HCT116 (cell line): Measurements from ENCODE around the gene B3GNT5. TPM values are rescaled to one million over a fixed set of nuclear protein-coding genes. Genes with fewer than 3 reads are reported as not detected.

ENCODE experiments used
- ATAC-seq: fragments of 200-7000 bp; cut with Tn5 transposase; 2 replicates; pipeline ENCODE4 v1.9.1; 2020; ENCODE audit warnings: mild to moderate bottlenecking, moderate library complexity
- BruUV-seq: library from RNA; stranded (reverse); fragments of 400-500 nt; replicated peaks from 2 replicates; lab custom pipeline; 2021; lab: Mats Ljungman, UMichigan
- CTCF ChIA-PET: fragments of 300-600 bp; sonication (Branson Sonifier 250); formaldehyde crosslinking; loops from one replicate; lab custom pipeline; 2021; ENCODE audit warnings: antibody characterized with exemption; lab: Charles Lee
- POLR2A ChIA-PET: fragments of 300-600, 350-600 bp; sonication (Branson Sonifier 250); formaldehyde crosslinking; loops from one replicate; lab custom pipeline; 2021; ENCODE audit warnings: antibody characterized with exemption; lab: Charles Lee
- RAD21 ChIA-PET, 2 experiments: fragments of 300-600 bp; sonication (Branson Sonifier 250); formaldehyde crosslinking; loops; one replicate each; lab custom pipeline; 2023; ENCODE audit warnings: low total read pairs in 2 of 2; ENCODE audit not compliant: uncharacterized antibody in 2 of 2, unreplicated experiment in 2 of 2, low non-redundant PET in 1 of 2; lab: Charles Lee
- DNase-seq: peaks from one replicate; pipeline ENCODE4 v3.0.0-alpha.2; 2010; ENCODE audit warnings: low read depth, low spot score
- H2AFZ ChIP-seq: fragments of 200-600 bp; shearing (Covaris generic), sonication (generic); 2 replicates; pipeline ENCODE4 v1.6.1; 2017; ENCODE audit warnings: low read depth, mixed run types, mixed read lengths, antibody characterized with exemption, low read length; ENCODE audit not compliant: poor library complexity, severe bottlenecking
- H3K27ac ChIP-seq: 2 replicates; pipeline ENCODE4 v1.5.1; 2012; ENCODE audit warnings: low read depth, low read length
- H3K27me3 ChIP-seq: fragments of 200-600 bp; sonication (generic); 2 replicates; pipeline ENCODE4 v1.6.1; 2016; ENCODE audit warnings: mixed run types, low read length, mixed read lengths; ENCODE audit not compliant: insufficient read depth
- H3K36me3 ChIP-seq, 2 experiments: fragments of 200-500 bp in 1 of 2; fragments of 200-600 bp in 1 of 2; sonication (Bioruptor generic) in 1 of 2; sonication (generic) in 1 of 2; 2 replicates each; pipeline versions ENCODE4 v1.5.1 to v1.6.1; 2014 to 2016; ENCODE audit warnings: low read length in 2 of 2, inconsistent platforms in 1 of 2, mixed read lengths in 1 of 2, mixed run types in 1 of 2; ENCODE audit not compliant: insufficient read depth in 2 of 2, control insufficient read depth in 1 of 2
- H3K4me1 ChIP-seq, 2 experiments: fragments of 200-600 bp in 1 of 2; sonication (generic) in 1 of 2; 2 replicates each; pipeline versions ENCODE4 v1.5.1 to v1.6.1; 2012 to 2017; ENCODE audit warnings: low read length in 2 of 2, inconsistent platforms in 1 of 2, mild to moderate bottlenecking in 1 of 2, mixed read lengths in 1 of 2, mixed run types in 1 of 2, moderate library complexity in 1 of 2; ENCODE audit not compliant: insufficient read depth in 2 of 2, control insufficient read depth in 1 of 2
- H3K4me2 ChIP-seq: fragments of 200-600 bp; sonication (generic); 2 replicates; pipeline ENCODE4 v1.6.1; 2017; ENCODE audit warnings: mixed run types, low read length, mixed read lengths
- H3K4me3 ChIP-seq, 2 experiments: fragments of 200-600 bp in 1 of 2; sonication (generic) in 1 of 2; replicated peaks in 1 of 2; 2 replicates each; pipeline ENCODE4 v1.5.1; 2011 to 2016; ENCODE audit warnings: low read length in 2 of 2, control low read depth in 1 of 2, low read depth in 1 of 2, mild to moderate bottlenecking in 1 of 2, mixed read lengths in 1 of 2, mixed run types in 1 of 2
- H3K79me2 ChIP-seq: fragments of 200-600 bp; sonication (generic); 2 replicates; pipeline ENCODE4 v1.6.1; 2017; ENCODE audit warnings: mild to moderate bottlenecking, mixed run types, low read length, moderate library complexity, mixed read lengths; ENCODE audit not compliant: insufficient read depth
- H3K9ac ChIP-seq: fragments of 200-600 bp; sonication (generic); 2 replicates; pipeline ENCODE4 v1.6.1; 2016; ENCODE audit warnings: low read length, mixed read lengths
- H3K9me2 ChIP-seq: fragments of 200-600 bp; sonication (generic), shearing (Covaris generic); 2 replicates; pipeline ENCODE4 v1.6.1; 2017; ENCODE audit warnings: mixed run types, mild to moderate bottlenecking, moderate library complexity; ENCODE audit not compliant: insufficient read depth
- H3K9me3 ChIP-seq, 2 experiments: fragments of 200-500 bp in 1 of 2; fragments of 200-600 bp in 1 of 2; sonication (Bioruptor generic) in 1 of 2; sonication (generic) in 1 of 2; 2 replicates each; pipeline ENCODE4 v1.6.1; 2014 to 2017; ENCODE audit warnings: low read length in 2 of 2, mixed read lengths in 2 of 2, inconsistent platforms in 1 of 2, low read depth in 1 of 2, mild to moderate bottlenecking in 1 of 2, mixed run types in 1 of 2, moderate library complexity in 1 of 2; ENCODE audit not compliant: control insufficient read depth in 1 of 2, insufficient read depth in 1 of 2
- H4K20me1 ChIP-seq: fragments of 200-600 bp; sonication (generic), shearing (Covaris generic); 2 replicates; pipeline ENCODE4 v1.6.1; 2017; ENCODE audit warnings: mixed run types, mild to moderate bottlenecking, moderate library complexity; ENCODE audit not compliant: insufficient read depth
- CBX3 ChIP-seq: IDR thresholded peaks from 2 replicates; pipeline ENCODE4 v1.6.1; 2012; ENCODE audit warnings: low read depth
- EGR1 ChIP-seq: IDR thresholded peaks from 2 replicates; pipeline ENCODE4 v1.6.1; 2012; ENCODE audit warnings: low read depth
- ELF1 ChIP-seq: IDR thresholded peaks from 2 replicates; pipeline ENCODE4 v1.6.1; 2012; ENCODE audit warnings: low read depth, borderline replicate concordance
- EZH2phosphoT487 ChIP-seq: fragments of 200-600 bp; IDR thresholded peaks from 2 replicates; pipeline ENCODE4 v1.6.1; 2018; ENCODE audit warnings: antibody characterized with exemption, borderline replicate concordance
- FOSL1 ChIP-seq: IDR thresholded peaks from 2 replicates; pipeline ENCODE4 v1.6.1; 2012; ENCODE audit warnings: low read depth
- JUND ChIP-seq: IDR thresholded peaks from 2 replicates; pipeline ENCODE4 v1.6.1; 2012
- MAX ChIP-seq: IDR thresholded peaks from 2 replicates; pipeline ENCODE4 v1.6.1; 2012
- POLR2A ChIP-seq: IDR thresholded peaks from 2 replicates; pipeline ENCODE4 v1.7.0; 2011; ENCODE audit warnings: borderline replicate concordance; ENCODE audit not compliant: insufficient read depth, insufficient read length; ENCODE audit errors: extremely low read depth
- POLR2AphosphoS5 ChIP-seq: IDR thresholded peaks from 2 replicates; pipeline ENCODE4 v1.6.1; 2011; ENCODE audit warnings: mild to moderate bottlenecking, low read depth, low read length, moderate library complexity
- REST ChIP-seq: IDR thresholded peaks from 2 replicates; pipeline ENCODE4 v1.6.1; 2012; ENCODE audit warnings: low read depth
- SIN3A ChIP-seq: IDR thresholded peaks from 2 replicates; pipeline ENCODE4 v1.6.1; 2012; ENCODE audit warnings: low read depth
- SP1 ChIP-seq: IDR thresholded peaks from 2 replicates; pipeline ENCODE4 v1.6.1; 2012; ENCODE audit warnings: low read depth
- SRF ChIP-seq: IDR thresholded peaks from 2 replicates; pipeline ENCODE4 v1.6.1; 2012; ENCODE audit warnings: low read depth
- YY1 ChIP-seq: IDR thresholded peaks from 2 replicates; pipeline ENCODE4 v1.6.1; 2011; ENCODE audit warnings: low read length, low read depth, moderate library complexity, mild to moderate bottlenecking; ENCODE audit not compliant: insufficient replicate concordance; ENCODE audit errors: extremely low read depth
- ZFX ChIP-seq: fragments of 450-650 bp; IDR thresholded peaks from 2 replicates; pipeline ENCODE4 v1.6.1; 2017
- ZNF274 ChIP-seq: fragments of 200-500 bp; sonication (Bioruptor generic); IDR thresholded peaks from 2 replicates; pipeline ENCODE4 v1.6.1; 2014; ENCODE audit warnings: mild to moderate bottlenecking, low read depth, low read length, inconsistent platforms
- intact Hi-C: fragments of 100-400 bp; cut with micrococcal nuclease; formaldehyde crosslinking; loops from 2 replicates; pipeline ENCODE4 v1.10.0; 2022
- total RNA-seq: library from RNA; stranded (reverse); gene quantifications from one replicate; pipeline ENCODE4 v1.2.1, GENCODE V29; 2021; ENCODE audit not compliant: unreplicated experiment
- TF ChIP-seq, protein P1 (sequence below): IDR thresholded peaks from 2 replicates; pipeline ENCODE4 v1.6.1; 2012

B3GNT5 gene
- total RNA-seq, 1 experiment from 2014 or later = 25.3 TPM

GRCh38 chr3:183259087-183259486 is 6.0 kb downstream of the B3GNT5 start:
- TF ChIP-seq YY1 = no peak
- no peak for TF ChIP-seq FOSL1
- TF ChIP-seq REST = no peak
- no peak for TF ChIP-seq POLR2A
- no peak for TF ChIP-seq ZNF274
- TF ChIP-seq EGR1 = no peak
- TF ChIP-seq SP1 = no peak
- no peak for TF ChIP-seq ZFX
- TF ChIP-seq SRF = no peak
- no peak for TF ChIP-seq ELF1
- TF ChIP-seq SIN3A = no peak
- TF ChIP-seq CBX3 = no peak
- no peak for TF ChIP-seq EZH2phosphoT487
- no peak for TF ChIP-seq JUND
- TF ChIP-seq, protein P1, sequence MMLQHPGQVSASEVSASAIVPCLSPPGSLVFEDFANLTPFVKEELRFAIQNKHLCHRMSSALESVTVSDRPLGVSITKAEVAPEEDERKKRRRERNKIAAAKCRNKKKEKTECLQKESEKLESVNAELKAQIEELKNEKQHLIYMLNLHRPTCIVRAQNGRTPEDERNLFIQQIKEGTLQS = no peak
- TF ChIP-seq POLR2AphosphoS5 = no peak
- no peak for TF ChIP-seq MAX
- ChIA-PET RAD21 (interaction anchor here in 1 of 2 experiments (0.6 kb wide), 1 partner anchor 1031 kb away, joined by 3 read pairs; no protein-coding TSS in a partner anchor), CTCF (no interaction called here), POLR2A (no interaction called here)
- peaks cover 3 to 28% of the 10 kb centered on the region in 2 experiments; a peak in 3 of 4 replicates for H3K4me1 ChIP-seq
- H3K9ac ChIP-seq = no peak overlapping the region
- H3K9me3 ChIP-seq = no peaks in the 10 kb centered on the region
- H3K9me2 ChIP-seq = no peaks in the 10 kb centered on the region
- peaks cover 5% of the 10 kb centered on the region; the same call in 1 of the 2 replicates for H4K20me1 ChIP-seq
- no peak overlapping the region for H3K4me2 ChIP-seq
- no peaks in the 10 kb centered on the region for H3K27me3 ChIP-seq
- no peaks in the 10 kb centered on the region for H3K36me3 ChIP-seq
- intact Hi-C loops = no loop called here
- no peak overlapping the region for H3K4me3 ChIP-seq
- DNase-seq (no peak), ATAC-seq (no peak)
- peaks cover 73% of the 10 kb centered on the region for H3K79me2 ChIP-seq
- H3K27ac ChIP-seq = no peak overlapping the region
- BruUV-seq = no TSS peak
- H2AFZ ChIP-seq = no peak overlapping the region
